A549 (cell line): Measurements from ENCODE around the gene TFDP3. TPM values are rescaled to one million over a fixed set of nuclear protein-coding genes. Genes with fewer than 3 reads are reported as not detected.

Source experiments
- ATAC-seq, 2 experiments: fragments of 200-7000 bp in 1 of 2; fragments of >200 bp in 1 of 2; cut with Nextera tagmentation in 1 of 2; cut with Tn5 transposase in 1 of 2; 3 replicates each; pipeline versions ENCODE4 v1.8.0 to v1.9.1; 2018 to 2020; ENCODE audit warnings: mild to moderate bottlenecking in 1 of 2, moderate library complexity in 1 of 2
- CTCF ChIA-PET: fragments of 300-600 bp; sonication (Branson Sonifier 250); formaldehyde crosslinking; extraction: SDS; loops from one replicate; lab custom pipeline; 2021; ENCODE audit warnings: antibody characterized with exemption, inconsistent platforms; lab: Yijun Ruan, JAX
- POLR2A ChIA-PET: fragments of 350-600 bp; formaldehyde crosslinking; extraction: SDS; loops from one replicate; lab custom pipeline; 2021; ENCODE audit warnings: antibody characterized with exemption, inconsistent platforms; lab: Yijun Ruan, JAX
- DNase-seq, 2 experiments: peaks; one replicate each; pipeline versions ENCODE4 v3.0.0 to v3.0.0-alpha.2; 2011 to 2016; ENCODE audit warnings: low read depth in 1 of 2, low spot score in 1 of 2
- FAIRE-seq: peaks from 2 replicates; lab custom pipeline; 2011; peaks lifted over from hg19 to GRCh38; lab: Jason Lieb, UNC
- H3K27ac ChIP-seq, 2 experiments: fragments of >200 bp; sonication (Bioruptor Twin); formaldehyde crosslinking; 3 replicates each; pipeline ENCODE4 v1.5.1; 2016 to 2017
- H3K4me1 ChIP-seq: fragments of >200 bp; sonication (Bioruptor Twin); formaldehyde crosslinking; 3 replicates; pipeline ENCODE4 v1.6.1; 2016
- H3K4me2 ChIP-seq: fragments of >200 bp; sonication (Bioruptor Twin); formaldehyde crosslinking; 3 replicates; pipeline ENCODE4 v1.6.1; 2016
- H3K4me3 ChIP-seq: fragments of >200 bp; sonication (Bioruptor Twin); formaldehyde crosslinking; 3 replicates; pipeline ENCODE4 v1.5.1; 2016
- H3K9me3 ChIP-seq: fragments of >200 bp; sonication (Bioruptor Twin); formaldehyde crosslinking; 3 replicates; pipeline ENCODE4 v1.6.1; 2016
- HOXB13 ChIP-seq: fragments of 250-450 bp; sonication (Bioruptor Pico); IDR thresholded peaks from 2 replicates; pipeline ENCODE4 v1.5.0; 2020; ENCODE audit warnings: low read depth, mild to moderate bottlenecking, moderate library complexity
- MAZ ChIP-seq: fragments of 150-350 bp; IDR thresholded peaks from 2 replicates; pipeline ENCODE4 v1.6.1; 2014; ENCODE audit warnings: antibody characterized with exemption, low read depth, low read length, borderline replicate concordance
- PHF8 ChIP-seq: fragments of 200-600 bp; sonication (generic); IDR thresholded peaks from 2 replicates; pipeline ENCODE4 v1.6.1; 2016; ENCODE audit warnings: low read depth, mild to moderate bottlenecking, antibody characterized with exemption, moderate library complexity, borderline replicate concordance
- RAD21 ChIP-seq, 2 experiments: fragments of >200 bp in 1 of 2; sonication (Bioruptor Twin) in 1 of 2; formaldehyde crosslinking in 1 of 2; IDR thresholded peaks in 1 of 2; conservative IDR thresholded peaks in 1 of 2; 2 replicates in 1 of 2; 3 replicates in 1 of 2; pipeline ENCODE4 v1.6.1; 2012 to 2018; ENCODE audit warnings: inconsistent platforms in 1 of 2
- RFX5 ChIP-seq: fragments of 450-650 bp; IDR thresholded peaks from 2 replicates; pipeline ENCODE4 v1.7.1; 2014; ENCODE audit warnings: antibody characterized with exemption, mild to moderate bottlenecking, moderate library complexity
- SMC3 ChIP-seq: fragments of >200 bp; sonication (Bioruptor Twin); formaldehyde crosslinking; IDR thresholded peaks from 3 replicates; pipeline ENCODE4 v1.6.1; 2018; ENCODE audit warnings: inconsistent platforms
- SREBF2 ChIP-seq: fragments of 450-650 bp; IDR thresholded peaks from 2 replicates; pipeline ENCODE4 v1.6.1; 2014; ENCODE audit warnings: mild to moderate bottlenecking, moderate library complexity
- TFCP2L1 ChIP-seq: fragments of 250-450 bp; sonication (Bioruptor Pico); IDR thresholded peaks from 2 replicates; pipeline ENCODE4 v1.5.0; 2021; ENCODE audit warnings: mild to moderate bottlenecking
- WGBS: methylation state at CpG from one replicate; pipeline ENCODE4 v1.1.6; 2017; ENCODE audit errors: missing lambda C conversion rate; 5-methylcytosine and 5-hydroxymethylcytosine counted together
- polyA plus RNA-seq, 4 experiments: library from polyadenylated mRNA; depleted of rRNA in 3 of 4; stranded (reverse); fragments of >200 nt; fragmentation: RNase III in 1 of 4; extraction: RNeasy Plus Mini Kit Qiagen cat#74134 plus additional on column Dnase treatment in 1 of 4; gene quantifications; 2 replicates in 3 of 4; 3 replicates in 1 of 4; pipeline ENCODE4 v1.2.3, GENCODE V29; 2011 to 2017
- small RNA-seq, 6 experiments: library from RNA; depleted of rRNA; stranded (forward); fragments of <200 nt; gene quantifications; one replicate each; pipeline ENCODE3, GENCODE V24; 2012
- TF ChIP-seq, protein P1 (sequence below): fragments of >200 bp; sonication (Bioruptor Twin); formaldehyde crosslinking; IDR thresholded peaks from 3 replicates; pipeline ENCODE4 v1.5.1; 2016
- TF ChIP-seq, protein P2 (sequence below): fragments of 200-600 bp; sonication (generic); IDR thresholded peaks from 2 replicates; pipeline ENCODE4 v1.6.1; 2016; ENCODE audit warnings: antibody characterized with exemption, mild to moderate bottlenecking, moderate library complexity

The TFDP3 gene
- polyA plus RNA-seq, 2 of the 4 experiments (the other 2 are of a cell fraction) = not detected

DNA sequence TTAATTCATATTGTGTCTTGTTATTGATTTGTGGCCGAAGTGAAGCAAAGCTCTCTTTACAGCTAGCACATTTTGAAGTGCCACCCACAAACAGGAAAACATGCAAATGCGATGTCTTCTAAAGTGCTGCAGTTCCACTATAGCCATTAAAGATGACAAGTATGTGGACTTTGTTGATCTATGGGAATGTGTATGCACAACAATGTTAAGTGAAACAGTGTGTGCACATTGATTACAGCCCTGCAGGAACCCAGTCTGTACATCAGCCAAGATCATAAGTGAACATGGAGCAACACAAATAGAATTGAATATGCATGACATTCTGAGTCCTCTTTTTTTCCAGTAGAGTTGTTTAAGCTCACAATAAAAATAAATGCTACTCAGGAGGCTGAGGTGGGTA lies 43.0 kb downstream of the TFDP3 start:
- FAIRE-seq (no peak), DNase-seq (no peak), ATAC-seq (no peak)
- TF ChIP-seq TFCP2L1 (CRISPR knock-in tag) = no peak
- no peak for TF ChIP-seq PHF8
- TF ChIP-seq SREBF2 = no peak
- no peak for TF ChIP-seq MAZ
- TF ChIP-seq HOXB13 (CRISPR knock-in tag) = no peak
- TF ChIP-seq RFX5 = no peak
- 22% methylated on average over 2 of the region's 2 CpGs for WGBS
- Histone ChIP-seq H3K4me3 (no peak overlapping the region), H3K4me1 (no peaks in the 10 kb centered on the region), H3K27ac (no peak overlapping the region), H3K4me2 (no peak overlapping the region), H3K9me3 (no peaks in the 10 kb centered on the region)
- POLR2A ChIA-PET = no interaction called here
- CTCF ChIA-PET = interaction anchor here (1.2 kb wide), 1 partner anchor 200 kb away, joined by 4 read pairs; no protein-coding TSS in a partner anchor

DNA sequence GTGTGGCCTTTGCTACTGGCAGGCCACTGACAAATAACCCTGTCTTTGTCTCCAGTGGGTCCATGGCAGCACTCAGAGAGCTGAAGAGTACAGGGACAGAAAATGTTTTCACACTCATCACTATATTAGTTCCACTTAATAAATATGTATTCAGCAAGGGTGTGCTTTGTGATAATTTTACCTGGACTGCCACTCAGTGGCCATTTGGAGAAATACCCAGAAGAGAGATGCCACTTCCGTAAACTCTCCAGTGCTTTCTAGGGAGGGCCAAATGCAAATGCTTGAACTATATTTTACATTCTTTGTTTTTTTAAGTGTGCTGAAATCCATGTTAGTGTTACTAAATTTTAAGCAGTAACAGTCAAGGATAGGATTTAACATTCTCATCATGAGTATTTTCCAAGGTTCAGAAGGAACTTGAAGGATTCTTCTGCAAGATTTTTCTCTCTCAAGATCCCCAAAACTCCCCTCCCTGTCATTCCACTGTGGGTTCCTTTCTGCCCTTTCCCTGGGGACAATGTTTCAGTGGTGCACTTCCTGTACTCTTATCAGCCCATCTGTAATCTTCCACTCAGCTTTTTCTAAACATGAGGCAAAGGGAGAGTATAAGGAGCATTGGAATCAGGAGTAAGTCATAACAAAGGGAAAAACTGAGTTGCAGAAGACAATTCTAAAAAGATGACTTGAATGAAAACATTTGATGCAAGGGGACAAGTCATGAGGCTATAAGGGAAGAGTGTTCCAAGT lies 46.0 kb downstream of the TFDP3 start:
- WGBS = 0% methylated on average over 1 of the region's 1 CpG
- Histone ChIP-seq H3K4me3 (no peak overlapping the region), H3K4me2 (no peak overlapping the region), H3K27ac (no peak overlapping the region), H3K9me3 (no peaks in the 10 kb centered on the region), H3K4me1 (no peaks in the 10 kb centered on the region)
- ATAC-seq = peak; percentile 62 to 74; a peak in 5 of 6 replicates
- CTCF ChIA-PET = interaction anchor here (0.7 to 2.1 kb wide), 6 partner anchors 13 to 536 kb away, joined by 3 to 5 read pairs (median 4); no protein-coding TSS in a partner anchor
- peak; percentile 1 to 17 for DNase-seq
- POLR2A ChIA-PET = no interaction called here
- FAIRE-seq = peak; percentile 83
- TF ChIP-seq, protein P1, sequence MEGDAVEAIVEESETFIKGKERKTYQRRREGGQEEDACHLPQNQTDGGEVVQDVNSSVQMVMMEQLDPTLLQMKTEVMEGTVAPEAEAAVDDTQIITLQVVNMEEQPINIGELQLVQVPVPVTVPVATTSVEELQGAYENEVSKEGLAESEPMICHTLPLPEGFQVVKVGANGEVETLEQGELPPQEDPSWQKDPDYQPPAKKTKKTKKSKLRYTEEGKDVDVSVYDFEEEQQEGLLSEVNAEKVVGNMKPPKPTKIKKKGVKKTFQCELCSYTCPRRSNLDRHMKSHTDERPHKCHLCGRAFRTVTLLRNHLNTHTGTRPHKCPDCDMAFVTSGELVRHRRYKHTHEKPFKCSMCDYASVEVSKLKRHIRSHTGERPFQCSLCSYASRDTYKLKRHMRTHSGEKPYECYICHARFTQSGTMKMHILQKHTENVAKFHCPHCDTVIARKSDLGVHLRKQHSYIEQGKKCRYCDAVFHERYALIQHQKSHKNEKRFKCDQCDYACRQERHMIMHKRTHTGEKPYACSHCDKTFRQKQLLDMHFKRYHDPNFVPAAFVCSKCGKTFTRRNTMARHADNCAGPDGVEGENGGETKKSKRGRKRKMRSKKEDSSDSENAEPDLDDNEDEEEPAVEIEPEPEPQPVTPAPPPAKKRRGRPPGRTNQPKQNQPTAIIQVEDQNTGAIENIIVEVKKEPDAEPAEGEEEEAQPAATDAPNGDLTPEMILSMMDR = peak; percentile 47
- TF ChIP-seq SMC3 (peak; percentile 51; the same call in 2 of the 3 replicates), RAD21 (conservative IDR thresholded peaks at IDR 0.05 in 1 of 2, IDR thresholded peaks at IDR 0.05 in 1 of 2) (peak; percentile 62 to 64; a peak in 4 of 5 replicates)
- TF ChIP-seq, protein P2, sequence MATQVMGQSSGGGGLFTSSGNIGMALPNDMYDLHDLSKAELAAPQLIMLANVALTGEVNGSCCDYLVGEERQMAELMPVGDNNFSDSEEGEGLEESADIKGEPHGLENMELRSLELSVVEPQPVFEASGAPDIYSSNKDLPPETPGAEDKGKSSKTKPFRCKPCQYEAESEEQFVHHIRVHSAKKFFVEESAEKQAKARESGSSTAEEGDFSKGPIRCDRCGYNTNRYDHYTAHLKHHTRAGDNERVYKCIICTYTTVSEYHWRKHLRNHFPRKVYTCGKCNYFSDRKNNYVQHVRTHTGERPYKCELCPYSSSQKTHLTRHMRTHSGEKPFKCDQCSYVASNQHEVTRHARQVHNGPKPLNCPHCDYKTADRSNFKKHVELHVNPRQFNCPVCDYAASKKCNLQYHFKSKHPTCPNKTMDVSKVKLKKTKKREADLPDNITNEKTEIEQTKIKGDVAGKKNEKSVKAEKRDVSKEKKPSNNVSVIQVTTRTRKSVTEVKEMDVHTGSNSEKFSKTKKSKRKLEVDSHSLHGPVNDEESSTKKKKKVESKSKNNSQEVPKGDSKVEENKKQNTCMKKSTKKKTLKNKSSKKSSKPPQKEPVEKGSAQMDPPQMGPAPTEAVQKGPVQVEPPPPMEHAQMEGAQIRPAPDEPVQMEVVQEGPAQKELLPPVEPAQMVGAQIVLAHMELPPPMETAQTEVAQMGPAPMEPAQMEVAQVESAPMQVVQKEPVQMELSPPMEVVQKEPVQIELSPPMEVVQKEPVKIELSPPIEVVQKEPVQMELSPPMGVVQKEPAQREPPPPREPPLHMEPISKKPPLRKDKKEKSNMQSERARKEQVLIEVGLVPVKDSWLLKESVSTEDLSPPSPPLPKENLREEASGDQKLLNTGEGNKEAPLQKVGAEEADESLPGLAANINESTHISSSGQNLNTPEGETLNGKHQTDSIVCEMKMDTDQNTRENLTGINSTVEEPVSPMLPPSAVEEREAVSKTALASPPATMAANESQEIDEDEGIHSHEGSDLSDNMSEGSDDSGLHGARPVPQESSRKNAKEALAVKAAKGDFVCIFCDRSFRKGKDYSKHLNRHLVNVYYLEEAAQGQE = no peak

Small RNA genes within 50 kb of the gene (small RNA-seq; reads per million reads assigned to genes)
- gene RNU1-115P = 0 to 5.2 (median 1.5) reads per million in 6 experiments

Other genes with a start within 250 kb of the TFDP3 start
- not detected in 2 replicates for gene USP26, start 121.2 kb downstream of the TFDP3 start, polyA plus RNA-seq (2011; rRNA removed)
- not detected in 3 replicates for gene USP26, start 121.2 kb downstream of the TFDP3 start, polyA plus RNA-seq (2017; fragmentation: RNase III; extraction: RNeasy Plus Mini Kit Qiagen cat#74134 plus additional on column Dnase treatment)
- 0.03 TPM in 1 of 2 replicates, not detected in the other for gene GPC4, start 197.1 kb upstream of the TFDP3 start, polyA plus RNA-seq (2011; rRNA removed)
- 0.01 TPM in 1 of 3 replicates, not detected in the others for gene GPC4, start 197.1 kb upstream of the TFDP3 start, polyA plus RNA-seq (2017; fragmentation: RNase III; extraction: RNeasy Plus Mini Kit Qiagen cat#74134 plus additional on column Dnase treatment)